KMS-11 (cell line): Measurements from ENCODE around the gene RNF220.

Source experiments
- H2AFZ ChIP-seq: fragments of 200-600 bp; sonication (generic); 2 replicates; pipeline ENCODE4 v1.6.1; 2016; ENCODE audit warnings: antibody characterized with exemption, mixed run types, low read depth
- H3K27ac ChIP-seq: fragments of 200-600 bp; sonication (generic); 2 replicates; pipeline ENCODE4 v1.6.1; 2016; ENCODE audit warnings: mild to moderate bottlenecking, mixed run types
- H3K27me3 ChIP-seq: fragments of 200-600 bp; sonication (generic); 2 replicates; pipeline ENCODE4 v1.6.1; 2017; ENCODE audit warnings: mild to moderate bottlenecking, low read depth, mixed run types, moderate library complexity; ENCODE audit not compliant: insufficient read depth
- H3K36me3 ChIP-seq: fragments of 200-600 bp; sonication (generic); 2 replicates; pipeline ENCODE4 v1.6.1; 2017; ENCODE audit warnings: mild to moderate bottlenecking, mixed run types; ENCODE audit not compliant: insufficient read depth
- H3K4me1 ChIP-seq: fragments of 200-600 bp; sonication (generic); 2 replicates; pipeline ENCODE4 v1.6.1; 2016; ENCODE audit warnings: mild to moderate bottlenecking, low read depth, mixed run types; ENCODE audit not compliant: poor library complexity, severe bottlenecking
- H3K4me2 ChIP-seq: fragments of 200-600 bp; sonication (generic); 2 replicates; pipeline ENCODE4 v1.7.0; 2016; ENCODE audit warnings: mild to moderate bottlenecking, mixed run types
- H3K4me3 ChIP-seq: fragments of 200-600 bp; sonication (generic); IDR thresholded peaks from 2 replicates; pipeline ENCODE4 v1.6.1; 2017; ENCODE audit warnings: low read depth, low read length, mixed read lengths; ENCODE audit not compliant: insufficient read depth
- H3K79me2 ChIP-seq: fragments of 200-600 bp; sonication (generic); 2 replicates; pipeline ENCODE4 v1.6.1; 2016; ENCODE audit warnings: low read depth, mixed run types; ENCODE audit not compliant: insufficient read depth
- H3K9ac ChIP-seq: fragments of 200-600 bp; sonication (generic); 2 replicates; pipeline ENCODE4 v1.6.1; 2016; ENCODE audit warnings: mild to moderate bottlenecking, mixed run types
- H4K20me1 ChIP-seq: fragments of 200-600 bp; sonication (generic); 2 replicates; pipeline ENCODE4 v1.6.1; 2016; ENCODE audit warnings: mild to moderate bottlenecking, mixed run types; ENCODE audit not compliant: insufficient read depth
- TF ChIP-seq, protein P1 (sequence below): fragments of 200-600 bp; sonication (generic); conservative IDR thresholded peaks from 2 replicates; pipeline ENCODE4 v1.6.1; 2017; ENCODE audit warnings: low read depth, mild to moderate bottlenecking, antibody characterized with exemption, low read length, moderate library complexity, mixed read lengths

The RNF220 gene

GRCh38 chr1:44587796-44588460 is 182.9 kb downstream of the RNF220 start:
- no peak overlapping the region for H3K4me3 ChIP-seq
- H2AFZ ChIP-seq = no peak overlapping the region
- peaks cover 5% of the 10 kb centered on the region for H3K4me1 ChIP-seq
- TF ChIP-seq, protein P1, sequence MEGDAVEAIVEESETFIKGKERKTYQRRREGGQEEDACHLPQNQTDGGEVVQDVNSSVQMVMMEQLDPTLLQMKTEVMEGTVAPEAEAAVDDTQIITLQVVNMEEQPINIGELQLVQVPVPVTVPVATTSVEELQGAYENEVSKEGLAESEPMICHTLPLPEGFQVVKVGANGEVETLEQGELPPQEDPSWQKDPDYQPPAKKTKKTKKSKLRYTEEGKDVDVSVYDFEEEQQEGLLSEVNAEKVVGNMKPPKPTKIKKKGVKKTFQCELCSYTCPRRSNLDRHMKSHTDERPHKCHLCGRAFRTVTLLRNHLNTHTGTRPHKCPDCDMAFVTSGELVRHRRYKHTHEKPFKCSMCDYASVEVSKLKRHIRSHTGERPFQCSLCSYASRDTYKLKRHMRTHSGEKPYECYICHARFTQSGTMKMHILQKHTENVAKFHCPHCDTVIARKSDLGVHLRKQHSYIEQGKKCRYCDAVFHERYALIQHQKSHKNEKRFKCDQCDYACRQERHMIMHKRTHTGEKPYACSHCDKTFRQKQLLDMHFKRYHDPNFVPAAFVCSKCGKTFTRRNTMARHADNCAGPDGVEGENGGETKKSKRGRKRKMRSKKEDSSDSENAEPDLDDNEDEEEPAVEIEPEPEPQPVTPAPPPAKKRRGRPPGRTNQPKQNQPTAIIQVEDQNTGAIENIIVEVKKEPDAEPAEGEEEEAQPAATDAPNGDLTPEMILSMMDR = no peak
- H3K27me3 ChIP-seq = no peaks in the 10 kb centered on the region
- H3K79me2 ChIP-seq = no peaks in the 10 kb centered on the region
- H3K27ac ChIP-seq = no peak overlapping the region
- H4K20me1 ChIP-seq = no peaks in the 10 kb centered on the region
- no peaks in the 10 kb centered on the region for H3K36me3 ChIP-seq
- no peak overlapping the region for H3K4me2 ChIP-seq
- H3K9ac ChIP-seq = no peak overlapping the region

- Histone ChIP-seq H4K20me1 (no peaks in the 10 kb centered on the region), H3K27me3 (no peaks in the 10 kb centered on the region), H3K4me3 (no peak overlapping the region), H2AFZ (no peak overlapping the region), H3K4me1 (peaks cover 5% of the 10 kb centered on the region), H3K79me2 (no peaks in the 10 kb centered on the region), H3K36me3 (no peaks in the 10 kb centered on the region), H3K27ac (no peak overlapping the region), H3K9ac (no peak overlapping the region), H3K4me2 (no peak overlapping the region)
- TF ChIP-seq, protein P1 = no peak
Measured at GRCh38 chr1:44588551-44589210, 183.6 kb downstream of the RNF220 start.

DNA sequence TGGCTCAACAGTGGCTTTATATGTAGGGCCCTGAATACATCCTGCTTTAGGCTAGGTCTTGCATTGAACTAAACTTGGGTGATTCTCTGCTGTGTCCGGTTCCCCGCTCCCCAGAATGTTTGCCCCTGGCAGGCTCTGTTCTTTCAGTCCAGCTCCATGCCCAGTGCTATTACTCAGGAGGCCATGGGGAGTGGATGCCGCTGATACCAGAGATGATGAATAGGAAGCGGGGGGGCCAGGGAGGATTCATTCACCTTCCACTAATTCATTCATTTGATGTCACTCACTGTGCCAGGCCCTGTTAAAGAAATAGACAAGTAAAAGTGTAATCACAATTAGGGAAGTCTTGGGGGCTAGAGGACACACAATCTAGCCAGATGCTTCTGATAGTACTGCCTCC is 185.4 kb downstream of the RNF220 start:
- Histone ChIP-seq H4K20me1 (no peaks in the 10 kb centered on the region), H2AFZ (no peak overlapping the region), H3K27ac (no peak overlapping the region), H3K36me3 (no peaks in the 10 kb centered on the region), H3K4me2 (no peak overlapping the region), H3K9ac (no peak overlapping the region), H3K27me3 (no peaks in the 10 kb centered on the region), H3K4me3 (no peak overlapping the region), H3K4me1 (peaks cover 5% of the 10 kb centered on the region), H3K79me2 (no peaks in the 10 kb centered on the region)
- TF ChIP-seq, protein P1 = no peak

GRCh38 chr1:44591381-44591780 is 186.3 kb downstream of the RNF220 start:
- H2AFZ ChIP-seq = no peak overlapping the region
- no peaks in the 10 kb centered on the region for H3K36me3 ChIP-seq
- H3K27me3 ChIP-seq = no peaks in the 10 kb centered on the region
- no peak overlapping the region for H3K27ac ChIP-seq
- H3K79me2 ChIP-seq = no peaks in the 10 kb centered on the region
- no peak overlapping the region for H3K4me3 ChIP-seq
- H3K9ac ChIP-seq = no peak overlapping the region
- H3K4me2 ChIP-seq = no peak overlapping the region
- no peaks in the 10 kb centered on the region for H3K4me1 ChIP-seq
- TF ChIP-seq, protein P1 = no peak
- H4K20me1 ChIP-seq = no peaks in the 10 kb centered on the region
